Fibroblast of skin of scalp (primary cell): ENCODE data around the gene EPS8L2.

Experiments
- DNase-seq: peaks from one replicate; pipeline ENCODE4 v3.0.0-alpha.2; 2013

Gene EPS8L2

GRCh38 chr11:704781-705645, 1.0 kb upstream of the EPS8L2 start:
- DNase-seq = no peak

- DNase-seq = peak; percentile 28
Observed at GRCh38 chr11:706439-706956, 467 bp downstream of the EPS8L2 start.

GRCh38 chr11:706957-707816, 1.2 kb downstream of the EPS8L2 start:
- peak; percentile 46 for DNase-seq

- peak; percentile 28 for DNase-seq
Observed at GRCh38 chr11:707817-708420, 1.9 kb downstream of the EPS8L2 start.

GRCh38 chr11:708511-708910, 2.5 kb downstream of the EPS8L2 start:
- DNase-seq = no peak

GRCh38 chr11:709109-709997, 3.3 kb downstream of the EPS8L2 start:
- DNase-seq = no peak

GRCh38 chr11:714436-714835, 8.4 kb downstream of the EPS8L2 start:
- DNase-seq = no peak

GRCh38 chr11:719214-720016, 13.4 kb downstream of the EPS8L2 start:
- no peak for DNase-seq

- DNase-seq = no peak
Observed at GRCh38 chr11:720017-720641, 14.1 kb downstream of the EPS8L2 start.

GRCh38 chr11:720642-721246, 14.7 kb downstream of the EPS8L2 start:
- no peak for DNase-seq

- DNase-seq = no peak
Observed at GRCh38 chr11:721247-721740, 15.3 kb downstream of the EPS8L2 start.

- DNase-seq = no peak
Observed at GRCh38 chr11:721741-722345, 15.8 kb downstream of the EPS8L2 start.

GRCh38 chr11:722346-722811, 16.3 kb downstream of the EPS8L2 start:
- DNase-seq = no peak

GRCh38 chr11:723120-723883, 17.3 kb downstream of the EPS8L2 start:
- peak; percentile 59 for DNase-seq

GRCh38 chr11:724049-724777, 18.2 kb downstream of the EPS8L2 start:
- DNase-seq = no peak

- no peak for DNase-seq
Observed at GRCh38 chr11:724778-725386, 18.9 kb downstream of the EPS8L2 start.

GRCh38 chr11:725624-726202, 19.7 kb downstream of the EPS8L2 start:
- DNase-seq = no peak
